Stimulated activated CD8-positive, alpha-beta memory T cell treated with anti-CD3 and anti-CD28 coated beads, Interleukin-15, amount 100 ng/mL, for 4 hours (primary cell): ENCODE measurements around the gene MAGEA9.
"Not testable (repeated sequence)": the region's sequence is repeated elsewhere in the genome, so short reads cannot be mapped to it uniquely, and the experiment has no call there.

Experiments
- DNase-seq, 2 donors: peaks; one replicate each; pipeline ENCODE4 v3.0.0-alpha.2; 2020; ENCODE audit warnings: low read depth in 2 of 2

MAGEA9 gene

GRCh38 chrX:149807747-149808458 is 26.2 kb downstream of the MAGEA9 start:
- no peak for DNase-seq

- DNase-seq = no peak
Measured at GRCh38 chrX:149818652-149819051, 36.9 kb downstream of the MAGEA9 start.

- no peak for DNase-seq
Measured at GRCh38 chrX:149819371-149819770, 37.6 kb downstream of the MAGEA9 start.

- DNase-seq = peak in 1 of 2 donors; percentile 5
Measured at GRCh38 chrX:149825424-149825823, 43.7 kb downstream of the MAGEA9 start.

GRCh38 chrX:149827254-149827653 is 45.5 kb downstream of the MAGEA9 start:
- DNase-seq = no peak

GRCh38 chrX:149829751-149830191 is 48.0 kb downstream of the MAGEA9 start:
- DNase-seq = peak in 1 of 2 donors; percentile 1

GRCh38 chrX:149830192-149830873 is 48.6 kb downstream of the MAGEA9 start:
- peak in 1 of 2 donors; percentile 1 for DNase-seq

- no peak for DNase-seq
Measured at GRCh38 chrX:149831473-149831872, 49.7 kb downstream of the MAGEA9 start.

- not testable (repeated sequence) for DNase-seq
Measured at GRCh38 chrX:149836728-149837127, 55.0 kb downstream of the MAGEA9 start.

- DNase-seq = no peak
Measured at GRCh38 chrX:149837167-149837566, 55.4 kb downstream of the MAGEA9 start.
